A549 (cell line): ENCODE data around the gene XRCC6. TPM values are rescaled to one million over a fixed set of nuclear protein-coding genes. Genes with fewer than 3 reads are reported as not detected.

Source experiments
- ATAC-seq, 2 experiments: fragments of 200-7000 bp in 1 of 2; fragments of >200 bp in 1 of 2; cut with Nextera tagmentation in 1 of 2; cut with Tn5 transposase in 1 of 2; 3 replicates each; pipeline versions ENCODE4 v1.8.0 to v1.9.1; 2018 to 2020; ENCODE audit warnings: mild to moderate bottlenecking in 1 of 2, moderate library complexity in 1 of 2
- CTCF ChIA-PET: fragments of 300-600 bp; sonication (Branson Sonifier 250); formaldehyde crosslinking; extraction: SDS; loops from one replicate; lab custom pipeline; 2021; ENCODE audit warnings: antibody characterized with exemption, inconsistent platforms; lab: Yijun Ruan, JAX
- POLR2A ChIA-PET: fragments of 350-600 bp; formaldehyde crosslinking; extraction: SDS; loops from one replicate; lab custom pipeline; 2021; ENCODE audit warnings: antibody characterized with exemption, inconsistent platforms; lab: Yijun Ruan, JAX
- DNase-seq, 2 experiments: peaks; one replicate each; pipeline versions ENCODE4 v3.0.0 to v3.0.0-alpha.2; 2011 to 2016; ENCODE audit warnings: low read depth in 1 of 2, low spot score in 1 of 2
- FAIRE-seq: peaks from 2 replicates; lab custom pipeline; 2011; peaks lifted over from hg19 to GRCh38; lab: Jason Lieb, UNC
- H3K27ac ChIP-seq, 2 experiments: fragments of >200 bp; sonication (Bioruptor Twin); formaldehyde crosslinking; 3 replicates each; pipeline ENCODE4 v1.5.1; 2016 to 2017
- H3K4me1 ChIP-seq: fragments of >200 bp; sonication (Bioruptor Twin); formaldehyde crosslinking; 3 replicates; pipeline ENCODE4 v1.6.1; 2016
- H3K4me2 ChIP-seq: fragments of >200 bp; sonication (Bioruptor Twin); formaldehyde crosslinking; 3 replicates; pipeline ENCODE4 v1.6.1; 2016
- H3K4me3 ChIP-seq: fragments of >200 bp; sonication (Bioruptor Twin); formaldehyde crosslinking; 3 replicates; pipeline ENCODE4 v1.5.1; 2016
- H3K9me3 ChIP-seq: fragments of >200 bp; sonication (Bioruptor Twin); formaldehyde crosslinking; 3 replicates; pipeline ENCODE4 v1.6.1; 2016
- ATOH8 ChIP-seq: fragments of 250-450 bp; sonication (Bioruptor Pico); IDR thresholded peaks from 2 replicates; pipeline ENCODE4 v1.5.0; 2020; ENCODE audit warnings: low read depth, mild to moderate bottlenecking, moderate library complexity
- BCL3 ChIP-seq: fragments of >200 bp; sonication (Bioruptor Twin); formaldehyde crosslinking; IDR thresholded peaks from 3 replicates; pipeline ENCODE4 v1.6.1; 2016
- BHLHE40 ChIP-seq: IDR thresholded peaks from 2 replicates; pipeline ENCODE4 v1.6.1; 2012; ENCODE audit warnings: low read depth, low read length, inconsistent platforms
- CBX8 ChIP-seq: fragments of 200-600 bp; sonication (generic); IDR thresholded peaks from 2 replicates; pipeline ENCODE4 v1.6.1; 2016
- CEBPB ChIP-seq, 2 experiments: fragments of >200 bp in 1 of 2; sonication (Bioruptor Twin) in 1 of 2; formaldehyde crosslinking in 1 of 2; IDR thresholded peaks; 2 replicates each; pipeline ENCODE4 v1.6.1; 2012 to 2016
- CHD2 ChIP-seq: fragments of 150-350 bp; IDR thresholded peaks from 2 replicates; pipeline ENCODE4 v1.6.1; 2014; ENCODE audit warnings: low read length; ENCODE audit not compliant: partially characterized antibody
- CHD4 ChIP-seq: fragments of 200-600 bp; sonication (generic); IDR thresholded peaks from 2 replicates; pipeline ENCODE4 v1.6.1; 2016; ENCODE audit warnings: antibody characterized with exemption, mild to moderate bottlenecking, borderline replicate concordance
- E2F6 ChIP-seq: IDR thresholded peaks from 2 replicates; pipeline ENCODE4 v1.6.1; 2012; ENCODE audit warnings: low read depth, borderline replicate concordance
- EHF ChIP-seq: fragments of 250-450 bp; sonication (Bioruptor Pico); IDR thresholded peaks from 2 replicates; pipeline ENCODE4 v1.5.0; 2020; ENCODE audit warnings: mild to moderate bottlenecking
- ELK1 ChIP-seq: fragments of 150-350 bp; IDR thresholded peaks from 2 replicates; pipeline ENCODE4 v1.6.1; 2014; ENCODE audit warnings: low read depth, mild to moderate bottlenecking, low read length
- EP300 ChIP-seq, 2 experiments: fragments of >200 bp; sonication (Bioruptor Twin); formaldehyde crosslinking; IDR thresholded peaks; 2 replicates in 1 of 2; 3 replicates in 1 of 2; pipeline ENCODE4 v1.6.1; 2016 to 2017
- FOSL2 ChIP-seq, 2 experiments: fragments of 450-650 bp in 1 of 2; fragments of >200 bp in 1 of 2; sonication (Bioruptor Twin) in 1 of 2; formaldehyde crosslinking; IDR thresholded peaks; 2 replicates each; pipeline versions ENCODE4 v1.5.0 to v1.6.1; 2016 to 2020; ENCODE audit warnings: mild to moderate bottlenecking in 1 of 2, moderate library complexity in 1 of 2
- GATA3 ChIP-seq: IDR thresholded peaks from 2 replicates; pipeline ENCODE4 v1.6.1; 2012; ENCODE audit warnings: borderline replicate concordance
- HMGXB4 ChIP-seq: fragments of 250-450 bp; sonication (Bioruptor Pico); IDR thresholded peaks from 2 replicates; pipeline ENCODE4 v1.5.0; 2021; ENCODE audit warnings: mild to moderate bottlenecking, moderate library complexity, borderline replicate concordance
- JUN ChIP-seq, 2 experiments: fragments of >200 bp; sonication (Bioruptor Twin); formaldehyde crosslinking; IDR thresholded peaks; 2 replicates in 1 of 2; 3 replicates in 1 of 2; pipeline ENCODE4 v1.6.1; 2016 to 2017
- KDM1A ChIP-seq: fragments of 200-600 bp; sonication (generic); IDR thresholded peaks from 2 replicates; pipeline ENCODE4 v1.6.1; 2016; ENCODE audit warnings: low read depth, mild to moderate bottlenecking
- MAFK ChIP-seq: fragments of 450-650 bp; IDR thresholded peaks from 2 replicates; pipeline ENCODE4 v1.6.1; 2014; ENCODE audit not compliant: partially characterized antibody
- MAX ChIP-seq: IDR thresholded peaks from 2 replicates; pipeline ENCODE4 v1.6.1; 2012
- MAZ ChIP-seq: fragments of 150-350 bp; IDR thresholded peaks from 2 replicates; pipeline ENCODE4 v1.6.1; 2014; ENCODE audit warnings: antibody characterized with exemption, low read depth, low read length, borderline replicate concordance
- PBX3 ChIP-seq: IDR thresholded peaks from 2 replicates; pipeline ENCODE4 v1.6.1; 2012
- PHF8 ChIP-seq: fragments of 200-600 bp; sonication (generic); IDR thresholded peaks from 2 replicates; pipeline ENCODE4 v1.6.1; 2016; ENCODE audit warnings: low read depth, mild to moderate bottlenecking, antibody characterized with exemption, moderate library complexity, borderline replicate concordance
- POLR2A ChIP-seq: IDR thresholded peaks from 2 replicates; pipeline ENCODE4 v1.6.1; 2012; ENCODE audit warnings: mild to moderate bottlenecking, low read length
- RAD21 ChIP-seq, 2 experiments: fragments of >200 bp in 1 of 2; sonication (Bioruptor Twin) in 1 of 2; formaldehyde crosslinking in 1 of 2; IDR thresholded peaks in 1 of 2; conservative IDR thresholded peaks in 1 of 2; 2 replicates in 1 of 2; 3 replicates in 1 of 2; pipeline ENCODE4 v1.6.1; 2012 to 2018; ENCODE audit warnings: inconsistent platforms in 1 of 2
- RCOR1 ChIP-seq: fragments of 150-350 bp; IDR thresholded peaks from 2 replicates; pipeline ENCODE4 v1.6.1; 2014; ENCODE audit warnings: antibody characterized with exemption, low read length, low read depth
- SREBF2 ChIP-seq: fragments of 450-650 bp; IDR thresholded peaks from 2 replicates; pipeline ENCODE4 v1.6.1; 2014; ENCODE audit warnings: mild to moderate bottlenecking, moderate library complexity
- TP53 ChIP-seq: fragments of 250-450 bp; sonication (Bioruptor Pico); IDR thresholded peaks from 2 replicates; pipeline ENCODE4 v1.5.0; 2021; ENCODE audit warnings: mild to moderate bottlenecking, moderate library complexity
- ZC3H11A ChIP-seq: fragments of 450-650 bp; IDR thresholded peaks from 2 replicates; pipeline ENCODE4 v1.6.1; 2014; ENCODE audit warnings: antibody characterized with exemption, mild to moderate bottlenecking
- ZNF302 ChIP-seq: fragments of 250-450 bp; sonication (Bioruptor Pico); IDR thresholded peaks from 2 replicates; pipeline ENCODE4 v1.9.0; 2021; ENCODE audit warnings: inconsistent platforms, mild to moderate bottlenecking, moderate library complexity
- ZSCAN20 ChIP-seq: fragments of 250-450 bp; sonication (Bioruptor Pico); IDR thresholded peaks from 2 replicates; pipeline ENCODE4 v1.8.0; 2022; ENCODE audit warnings: mild to moderate bottlenecking, moderate library complexity
- WGBS: methylation state at CpG from one replicate; pipeline ENCODE4 v1.1.6; 2017; ENCODE audit errors: missing lambda C conversion rate; 5-methylcytosine and 5-hydroxymethylcytosine counted together
- polyA plus RNA-seq, 4 experiments: library from polyadenylated mRNA; depleted of rRNA in 3 of 4; stranded (reverse); fragments of >200 nt; fragmentation: RNase III in 1 of 4; extraction: RNeasy Plus Mini Kit Qiagen cat#74134 plus additional on column Dnase treatment in 1 of 4; gene quantifications; 2 replicates in 3 of 4; 3 replicates in 1 of 4; pipeline ENCODE4 v1.2.3, GENCODE V29; 2011 to 2017

The XRCC6 gene
- polyA plus RNA-seq, 2 of the 4 experiments (the other 2 are of a cell fraction): 139 to 556 TPM

GRCh38 chr22:41688365-41689211, 67.5 kb downstream of the XRCC6 start, which contains the start of gene SNU13:
Gene SNU13, minus strand, starts transcription at chr22:41688867. Its CDS starts 71 bp downstream, at chr22:41688796.
- 1% methylated on average over 27 of the region's 62 CpGs for WGBS
- peak within 1 kb of the TSS; percentile 97 to 99 for H3K27ac ChIP-seq
- POLR2A ChIA-PET: interaction anchor here (0.6 to 1.4 kb wide), 3 partner anchors 9 to 122 kb away, joined by 3 to 11 read pairs (median 7); no protein-coding TSS in a partner anchor

GRCh38 chr22:41690476-41690875, 69.4 kb downstream of the XRCC6 start:
- Histone ChIP-seq H3K9me3 (no peaks in the 10 kb centered on the region), H3K4me3 (no peak overlapping the region), H3K27ac (no peak overlapping the region), H3K4me1 (peaks cover 6% of the 10 kb centered on the region; the same call in 2 of the 3 replicates), H3K4me2 (no peak overlapping the region)
- DNase-seq (no peak), ATAC-seq (no peak), FAIRE-seq (no peak)
- POLR2A ChIA-PET: no interaction called here
- 100% methylated on average over 2 of the region's 3 CpGs for WGBS
- CTCF ChIA-PET: interaction anchor here (1.8 kb wide), 1 partner anchor 56 kb away, joined by 5 read pairs; no protein-coding TSS in a partner anchor
- no peak for TF ChIP-seq ZNF302
- no peak for TF ChIP-seq ELK1
- TF ChIP-seq KDM1A: no peak
- no peak for TF ChIP-seq PHF8
- no peak for TF ChIP-seq TP53 (CRISPR knock-in tag)
- no peak for TF ChIP-seq SREBF2
- no peak for TF ChIP-seq EP300 (IDR thresholded peaks at IDR 0.05)
- no peak for TF ChIP-seq CBX8
- no peak for TF ChIP-seq CHD2
- no peak for TF ChIP-seq ATOH8 (CRISPR knock-in tag)
- no peak for TF ChIP-seq EHF (CRISPR knock-in tag)
- no peak for TF ChIP-seq HMGXB4 (CRISPR knock-in tag)
- TF ChIP-seq POLR2A: no peak

More at GRCh38 chr22:41688365-41689211, 67.5 kb downstream of the XRCC6 start, which contains the start of gene SNU13:
- peak; percentile 92 for TF ChIP-seq MAX
- no peak for TF ChIP-seq ZC3H11A
- TF ChIP-seq PHF8: peak; percentile 87
- TF ChIP-seq CHD4: peak; percentile 91; the same call in 1 of the 2 replicates
- TF ChIP-seq GATA3: peak; percentile 19; the same call in 1 of the 2 replicates
- no peak for TF ChIP-seq FOSL2 (IDR thresholded peaks at IDR 0.05)
- TF ChIP-seq FOSL2 (CRISPR knock-in tag; IDR thresholded peaks at IDR 0.05): peak; percentile 10; the same call in 1 of the 2 replicates
- peak; percentile 23 to 76; a peak in 2 of 5 replicates for TF ChIP-seq JUN (IDR thresholded peaks at IDR 0.05)
- 0 out of 2 replicates have a peak, but pooled peaks have one; percentile 40 for TF ChIP-seq PBX3
- no peak for TF ChIP-seq ZSCAN20
- peak; percentile 63; the same call in 1 of the 2 replicates for TF ChIP-seq MAZ
- TF ChIP-seq BCL3: peak; percentile 50; the same call in 2 of the 3 replicates
- TF ChIP-seq RCOR1: no peak
- TF ChIP-seq POLR2A: peak; percentile 69
- TF ChIP-seq KDM1A: no peak
- TF ChIP-seq CEBPB (IDR thresholded peaks at IDR 0.05): no peak
- TF ChIP-seq RAD21 (conservative IDR thresholded peaks at IDR 0.05 in 1 of 2, IDR thresholded peaks at IDR 0.05 in 1 of 2): no peak
- TF ChIP-seq E2F6: peak; percentile 86
- peak; percentile 92 for TF ChIP-seq MAFK
- 0 out of 2 replicates have a peak, but pooled peaks have one; percentile 43 for TF ChIP-seq BHLHE40
- TF ChIP-seq, all 56 proteins: peak for 13
- CTCF ChIA-PET: interaction anchor here (1.1 to 5.1 kb wide), 6 partner anchors 8 to 49 kb away, joined by 3 to 33 read pairs (median 4); no protein-coding TSS in a partner anchor
- ATAC-seq: peak; percentile 98 to 99
- DNase-seq: peak; percentile 78 to 90
- Histone ChIP-seq H3K4me3 (peak within 1 kb of the TSS; percentile 84), H3K9me3 (no peaks in the 10 kb centered on the region), H3K4me1 (peaks cover 6% of the 10 kb centered on the region; the same call in 2 of the 3 replicates), H3K4me2 (peak within 1 kb of the TSS; percentile 93)
- FAIRE-seq: no peak
